ENCODE results near the gene VSNL1.
"Not testable (repeated sequence)": the region's sequence is repeated elsewhere in the genome, so short reads cannot be mapped to it uniquely, and the experiment has no call there.

VSNL1 gene

DNA sequence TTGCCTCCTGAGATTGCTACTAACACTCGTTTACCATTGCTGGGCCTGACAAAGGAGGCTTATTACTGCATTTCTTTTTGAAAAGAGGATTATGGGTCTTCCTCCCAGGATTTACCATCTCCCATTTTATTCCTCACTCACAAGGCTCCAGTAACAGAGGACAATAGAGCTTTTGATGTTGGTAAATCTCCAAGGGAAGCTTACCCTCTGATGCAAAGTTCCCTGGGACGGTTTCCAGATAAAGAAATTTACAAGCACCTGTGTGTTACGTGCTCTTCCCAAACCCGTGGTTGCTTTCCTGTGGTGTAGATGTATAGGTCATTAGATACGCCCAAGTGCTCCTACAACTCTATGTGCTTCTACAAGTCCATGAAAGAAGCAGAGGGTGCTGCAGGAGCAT lies 17.1 kb downstream of the VSNL1 start:
- Mint-ChIP-seq H3K27me3 (no peaks in the 10 kb centered on the region), H3K27ac (no peak overlapping the region), H3K4me3 (no peak overlapping the region), H3K9me3 (no peaks in the 10 kb centered on the region), H3K4me1 (no peaks in the 10 kb centered on the region)
- DNase-seq = no peak
- ATAC-seq = no peak

DNA sequence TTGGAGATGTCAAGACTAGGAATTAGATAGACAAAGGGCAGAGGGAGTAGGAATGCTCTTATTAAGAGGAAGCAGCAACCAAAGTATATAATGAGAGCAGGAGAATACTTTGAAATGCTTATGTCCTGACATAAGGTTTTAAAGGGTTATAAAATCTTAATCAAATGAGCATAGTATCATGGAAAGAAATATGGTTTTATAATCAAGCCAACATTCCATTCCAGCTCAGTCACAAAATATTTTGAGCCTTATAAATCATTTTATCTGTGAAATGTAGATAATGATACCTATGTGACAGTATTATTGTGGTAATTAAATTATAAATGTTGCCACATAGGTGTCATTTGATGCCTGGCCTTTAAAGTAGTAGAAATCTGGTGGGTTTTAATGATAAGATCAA lies 17.6 kb downstream of the VSNL1 start:
- no peak overlapping the region for H3K27ac Mint-ChIP-seq
- H3K4me1 Mint-ChIP-seq = no peaks in the 10 kb centered on the region
- no peaks in the 10 kb centered on the region for H3K27me3 Mint-ChIP-seq
- H3K9me3 Mint-ChIP-seq = no peaks in the 10 kb centered on the region
- no peak overlapping the region for H3K4me3 Mint-ChIP-seq
- no peak for DNase-seq
- ATAC-seq = no peak

DNA sequence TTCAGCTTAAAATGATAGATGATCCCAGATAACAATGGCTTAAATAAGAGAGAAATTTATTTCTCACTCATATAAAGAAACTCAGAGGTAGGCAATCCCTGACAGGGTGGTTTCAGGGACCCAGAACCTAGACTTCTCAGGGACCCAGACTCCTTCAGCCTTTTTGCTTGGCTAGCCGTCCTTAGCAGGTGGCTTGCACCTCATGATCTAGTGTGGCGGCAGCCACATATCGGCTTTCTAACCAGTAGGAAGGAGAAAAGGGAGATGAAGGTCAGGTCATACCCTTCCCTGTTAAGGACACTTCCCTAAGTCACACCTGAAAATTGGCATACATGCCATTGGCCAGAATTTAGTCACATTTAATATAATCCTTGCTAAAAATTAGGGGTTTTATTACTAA lies 18.4 kb downstream of the VSNL1 start:
- H3K4me1 Mint-ChIP-seq = no peaks in the 10 kb centered on the region
- no peaks in the 10 kb centered on the region for H3K27me3 Mint-ChIP-seq
- H3K9me3 Mint-ChIP-seq = no peaks in the 10 kb centered on the region
- DNase-seq (no peak), ATAC-seq (no peak)
- no peak overlapping the region for H3K4me3 Mint-ChIP-seq
- H3K27ac Mint-ChIP-seq = no peak overlapping the region

- ATAC-seq, H3K4me1 Mint-ChIP-seq, DNase-seq, H3K27ac Mint-ChIP-seq, H3K27me3 Mint-ChIP-seq, H3K9me3 Mint-ChIP-seq, H3K4me3 Mint-ChIP-seq: not testable (repeated sequence)
Measured at GRCh38 chr2:17565726-17566125, 25.2 kb downstream of the VSNL1 start.

DNA sequence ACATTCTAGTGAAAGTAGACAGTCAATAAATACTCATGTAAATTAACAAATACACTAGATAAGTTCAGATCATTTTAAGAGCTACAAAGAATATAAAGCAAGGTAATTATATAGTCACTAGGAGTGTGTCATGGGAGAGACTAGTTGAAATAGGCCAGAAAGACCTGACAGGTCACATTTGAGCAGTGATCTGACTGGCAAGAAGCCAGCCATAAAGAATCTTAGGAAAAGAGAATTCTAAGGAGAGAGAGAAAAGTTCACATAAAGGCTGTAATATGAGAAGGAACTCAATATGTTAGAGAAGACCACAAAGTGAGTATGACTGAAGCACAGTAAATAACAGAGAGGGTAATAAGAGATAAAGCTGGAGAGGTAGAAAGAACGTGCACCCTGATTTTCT lies 31.2 kb downstream of the VSNL1 start:
- no peak for DNase-seq
- no peaks in the 10 kb centered on the region for H3K4me1 Mint-ChIP-seq
- H3K4me3 Mint-ChIP-seq = no peak overlapping the region
- H3K9me3 Mint-ChIP-seq = no peaks in the 10 kb centered on the region
- no peak for ATAC-seq
- H3K27me3 Mint-ChIP-seq = peaks cover 4% of the 10 kb centered on the region
- H3K27ac Mint-ChIP-seq = no peak overlapping the region

DNA sequence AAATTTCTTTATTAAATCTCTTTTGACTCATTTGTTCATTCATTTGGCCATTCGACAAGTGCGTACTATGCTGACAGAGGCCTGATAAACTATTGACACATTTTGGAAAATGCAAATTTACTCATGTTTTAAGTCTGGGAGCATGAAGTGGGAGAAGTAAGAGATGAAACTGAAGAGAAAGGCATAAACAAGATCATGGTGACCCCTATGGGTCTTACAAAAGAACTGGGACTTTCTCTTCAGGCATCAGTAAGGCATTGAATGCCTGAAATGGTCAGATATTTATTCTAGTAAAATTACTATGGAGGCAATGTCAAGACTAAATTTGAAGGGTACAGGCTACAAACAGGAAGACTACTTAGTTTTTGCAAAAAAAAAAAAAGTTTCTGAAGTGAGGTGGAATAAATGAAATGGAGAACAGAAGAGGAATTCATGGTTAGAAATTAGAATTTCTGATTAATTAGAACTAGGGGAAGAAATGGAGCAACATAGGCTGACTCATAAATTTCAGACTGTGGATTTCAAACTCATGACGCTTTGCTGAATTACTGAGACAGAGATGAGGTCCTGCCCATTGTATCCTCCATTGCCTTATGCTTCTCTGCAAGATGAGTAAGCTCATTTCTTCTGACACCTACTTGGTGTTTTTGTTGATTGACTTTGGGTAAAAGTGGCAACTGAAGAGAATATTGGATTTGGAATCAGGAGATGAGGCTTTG lies 32.7 kb downstream of the VSNL1 start:
- ATAC-seq = no peak
- Mint-ChIP-seq H3K4me1 (no peaks in the 10 kb centered on the region), H3K27me3 (peaks cover 6% of the 10 kb centered on the region), H3K27ac (no peak overlapping the region), H3K4me3 (no peak overlapping the region), H3K9me3 (no peaks in the 10 kb centered on the region)
- DNase-seq = no peak

GRCh38 chr2:17573804-17574175 lies 33.3 kb downstream of the VSNL1 start:
- Mint-ChIP-seq H3K27me3 (peaks cover 6% of the 10 kb centered on the region), H3K4me1 (no peaks in the 10 kb centered on the region), H3K27ac (no peak overlapping the region), H3K9me3 (no peaks in the 10 kb centered on the region), H3K4me3 (no peak overlapping the region)
- ATAC-seq (no peak), DNase-seq (no peak)

- ATAC-seq = no peak
- H3K27ac Mint-ChIP-seq = no peak overlapping the region
- H3K27me3 Mint-ChIP-seq = peaks cover 6% of the 10 kb centered on the region
Measured at GRCh38 chr2:17574406-17575073, 34.0 kb downstream of the VSNL1 start.

GRCh38 chr2:17576802-17577201 lies 36.3 kb downstream of the VSNL1 start:
- Mint-ChIP-seq H3K27me3 (peaks cover 6% of the 10 kb centered on the region), H3K4me1 (no peaks in the 10 kb centered on the region), H3K4me3 (no peak overlapping the region), H3K9me3 (no peaks in the 10 kb centered on the region), H3K27ac (no peak overlapping the region)
- DNase-seq (no peak), ATAC-seq (no peak)

More at GRCh38 chr2:17574406-17575073, 34.0 kb downstream of the VSNL1 start:
- no peaks in the 10 kb centered on the region for H3K4me1 Mint-ChIP-seq
- H3K9me3 Mint-ChIP-seq = no peaks in the 10 kb centered on the region
- no peak overlapping the region for H3K4me3 Mint-ChIP-seq
- DNase-seq = no peak

- DNase-seq (no peak), ATAC-seq (no peak)
- no peak overlapping the region for H3K4me3 Mint-ChIP-seq
Measured at GRCh38 chr2:17578466-17578928, 38.0 kb downstream of the VSNL1 start.

GRCh38 chr2:17579605-17580318 lies 39.3 kb downstream of the VSNL1 start:
- Mint-ChIP-seq H3K27ac (no peak overlapping the region), H3K27me3 (peaks cover 6% of the 10 kb centered on the region), H3K4me3 (no peak overlapping the region), H3K4me1 (no peaks in the 10 kb centered on the region), H3K9me3 (no peaks in the 10 kb centered on the region)
- DNase-seq = no peak
- no peak for ATAC-seq

More at GRCh38 chr2:17578466-17578928, 38.0 kb downstream of the VSNL1 start:
- no peaks in the 10 kb centered on the region for H3K9me3 Mint-ChIP-seq
- peaks cover 6% of the 10 kb centered on the region for H3K27me3 Mint-ChIP-seq
- H3K27ac Mint-ChIP-seq = no peak overlapping the region
- H3K4me1 Mint-ChIP-seq = no peaks in the 10 kb centered on the region

- Mint-ChIP-seq H3K27ac (no peak overlapping the region), H3K27me3 (peaks cover 6% of the 10 kb centered on the region), H3K9me3 (no peaks in the 10 kb centered on the region), H3K4me1 (no peaks in the 10 kb centered on the region), H3K4me3 (no peak overlapping the region)
- no peak for ATAC-seq
- DNase-seq = no peak
Measured at GRCh38 chr2:17580319-17580715, 39.8 kb downstream of the VSNL1 start.

DNA sequence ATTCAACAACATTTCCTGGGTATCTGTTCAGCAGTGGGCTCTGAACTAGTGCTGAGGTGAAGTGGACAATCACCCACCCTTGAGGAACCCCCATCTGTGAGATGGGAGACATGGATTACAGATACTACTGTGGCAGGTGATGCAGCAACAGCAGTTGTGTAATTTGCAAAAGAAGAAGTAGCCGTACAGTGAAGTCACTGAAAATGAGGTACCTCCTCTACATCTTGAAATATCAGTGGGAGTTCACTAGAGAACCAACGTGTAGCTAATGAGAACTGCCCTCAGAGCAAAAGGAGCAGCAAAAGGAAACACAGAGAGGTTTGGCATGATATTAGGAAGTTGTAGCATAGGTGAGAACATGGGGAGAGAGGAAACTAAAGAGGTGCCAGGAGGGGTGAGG lies 41.3 kb downstream of the VSNL1 start:
- no peaks in the 10 kb centered on the region for H3K4me1 Mint-ChIP-seq
- no peaks in the 10 kb centered on the region for H3K9me3 Mint-ChIP-seq
- H3K4me3 Mint-ChIP-seq = no peak overlapping the region

GRCh38 chr2:17583166-17583565 lies 42.7 kb downstream of the VSNL1 start:
- ATAC-seq = no peak
- Mint-ChIP-seq H3K27me3 (no peaks in the 10 kb centered on the region), H3K4me1 (no peaks in the 10 kb centered on the region), H3K4me3 (no peak overlapping the region), H3K27ac (no peak overlapping the region), H3K9me3 (no peaks in the 10 kb centered on the region)
- DNase-seq = no peak

More for the DNA sequence above, 41.3 kb downstream of the VSNL1 start:
- ATAC-seq = no peak
- no peak overlapping the region for H3K27ac Mint-ChIP-seq
- H3K27me3 Mint-ChIP-seq = peaks cover under 1% of the 10 kb centered on the region
- no peak for DNase-seq

DNA sequence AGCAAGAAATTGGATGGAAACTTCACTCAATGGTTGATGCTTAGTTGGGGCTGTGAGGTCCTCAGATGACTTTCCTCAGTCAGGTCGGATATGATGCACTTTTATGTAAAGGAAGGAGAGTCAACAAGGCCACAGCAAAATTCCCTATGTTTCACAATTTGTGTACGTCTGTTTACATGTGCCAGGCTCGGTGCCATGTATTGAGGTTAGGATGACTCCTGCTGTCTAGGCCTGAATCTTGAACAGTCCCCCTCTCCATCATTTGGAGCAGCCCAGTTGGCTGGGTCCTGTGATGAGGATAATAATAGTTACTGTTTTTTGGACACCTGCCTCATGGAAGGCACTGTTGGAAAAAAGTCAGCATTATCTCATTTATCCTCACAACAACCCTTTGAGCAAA lies 43.1 kb downstream of the VSNL1 start:
- DNase-seq (no peak), ATAC-seq (no peak)
- Mint-ChIP-seq H3K4me1 (no peaks in the 10 kb centered on the region), H3K9me3 (no peaks in the 10 kb centered on the region), H3K27ac (no peak overlapping the region), H3K4me3 (no peak overlapping the region), H3K27me3 (no peaks in the 10 kb centered on the region)

- H3K4me1 Mint-ChIP-seq = no peaks in the 10 kb centered on the region
- H3K27me3 Mint-ChIP-seq = no peaks in the 10 kb centered on the region
- no peak overlapping the region for H3K27ac Mint-ChIP-seq
- H3K9me3 Mint-ChIP-seq = no peaks in the 10 kb centered on the region
- DNase-seq (no peak), ATAC-seq (no peak)
- no peak overlapping the region for H3K4me3 Mint-ChIP-seq
Measured at GRCh38 chr2:17584689-17585088, 44.2 kb downstream of the VSNL1 start.

All from stimulated activated naive CD8-positive, alpha-beta T cell treated with anti-CD3 and anti-CD28 coated beads, Interleukin-15, amount 100 ng/mL, for 72 hours (primary cell).